Panc1 (cell line): ENCODE data around the gene USP5. TPM values are rescaled to one million over a fixed set of nuclear protein-coding genes. Genes with fewer than 3 reads are reported as not detected.

ENCODE experiments used
- ATAC-seq: fragments of 200-7000 bp; cut with Tn5 transposase; 2 replicates; pipeline ENCODE4 v1.9.1; 2020; ENCODE audit warnings: mild to moderate bottlenecking, moderate library complexity
- BruUV-seq: library from RNA; stranded (reverse); fragments of 400-500 nt; replicated peaks from 2 replicates; lab custom pipeline; 2021; lab: Mats Ljungman, UMichigan
- CTCF ChIA-PET: fragments of 300-600 bp; sonication (Branson Sonifier 250); formaldehyde crosslinking; loops from one replicate; lab custom pipeline; 2022; ENCODE audit warnings: antibody characterized with exemption; lab: Charles Lee
- POLR2A ChIA-PET: fragments of 300-600 bp; sonication (Branson Sonifier 250); formaldehyde crosslinking; loops from one replicate; lab custom pipeline; 2022; ENCODE audit warnings: antibody characterized with exemption; lab: Charles Lee
- DNase-seq: peaks from one replicate; pipeline ENCODE4 v3.0.0-alpha.2; 2010; ENCODE audit warnings: low read depth, low spot score
- H3K27ac ChIP-seq: 2 replicates; pipeline ENCODE4 v1.5.1; 2011; ENCODE audit warnings: mild to moderate bottlenecking, low read length, inconsistent platforms
- H3K27me3 ChIP-seq: fragments of 200-500 bp; sonication (Bioruptor generic); 2 replicates; pipeline ENCODE4 v1.6.0; 2014; ENCODE audit warnings: low read length, inconsistent platforms; ENCODE audit not compliant: control insufficient read depth, insufficient read depth
- H3K36me3 ChIP-seq: fragments of 200-500 bp; sonication (Bioruptor generic); 2 replicates; pipeline ENCODE4 v1.5.1; 2014; ENCODE audit warnings: inconsistent platforms, mild to moderate bottlenecking, low read length, moderate library complexity; ENCODE audit not compliant: control insufficient read depth, insufficient read depth
- H3K4me1 ChIP-seq: 2 replicates; pipeline ENCODE4 v1.5.1; 2011; ENCODE audit warnings: inconsistent platforms, mild to moderate bottlenecking, low read length, moderate library complexity; ENCODE audit not compliant: control insufficient read depth, insufficient read depth
- H3K4me3 ChIP-seq, 2 experiments: 2 replicates each; pipeline ENCODE4 v1.5.1; 2011 to 2012; ENCODE audit warnings: low read depth in 2 of 2, low read length in 2 of 2, mild to moderate bottlenecking in 2 of 2, inconsistent platforms in 1 of 2, moderate library complexity in 1 of 2
- H3K9me3 ChIP-seq: fragments of 200-500 bp; sonication (Bioruptor generic); 2 replicates; pipeline ENCODE4 v1.5.1; 2014; ENCODE audit warnings: low read depth, mild to moderate bottlenecking, inconsistent platforms, low read length, moderate library complexity; ENCODE audit not compliant: control insufficient read depth, insufficient read depth
- POLR2AphosphoS5 ChIP-seq: IDR thresholded peaks from 2 replicates; pipeline ENCODE4 v1.6.1; 2012; ENCODE audit warnings: mild to moderate bottlenecking, low read depth, low read length, moderate library complexity
- SIN3A ChIP-seq: IDR thresholded peaks from 2 replicates; pipeline ENCODE4 v1.6.1; 2012; ENCODE audit warnings: low read depth, mild to moderate bottlenecking, low read length, moderate library complexity, borderline replicate concordance; ENCODE audit not compliant: insufficient read depth
- TCF7L2 ChIP-seq: IDR thresholded peaks from 2 replicates; pipeline ENCODE4 v1.6.1; 2011; ENCODE audit warnings: mild to moderate bottlenecking, low read depth, low read length, inconsistent platforms
- in situ Hi-C: cut with HindIII; loops from 2 replicates; pipeline ENCODE4 v1.10.0; 2016; ENCODE audit warnings: low sequenced_read_pairs, low pct_unique_long_range_greater_than_20kb
- intact Hi-C: fragments of 100-400 bp; cut with micrococcal nuclease; formaldehyde crosslinking; loops from one replicate; pipeline ENCODE4 v1.10.0; 2022; ENCODE audit not compliant: unreplicated experiment
- total RNA-seq: library from RNA; stranded (reverse); gene quantifications from one replicate; pipeline ENCODE4 v1.2.1, GENCODE V29; 2021; ENCODE audit not compliant: unreplicated experiment
- TF ChIP-seq, protein P1 (sequence below): fragments of 450-650 bp; IDR thresholded peaks from 2 replicates; pipeline ENCODE4 v1.5.1; 2017; ENCODE audit warnings: mild to moderate bottlenecking
- TF ChIP-seq, protein P2 (sequence below), 2 experiments: IDR thresholded peaks; 2 replicates each; pipeline ENCODE4 v1.6.1; 2011 to 2012; ENCODE audit warnings: low read depth in 2 of 2, control low read depth in 1 of 2, low read length in 1 of 2, mild to moderate bottlenecking in 1 of 2, moderate library complexity in 1 of 2; ENCODE audit not compliant: insufficient read depth in 1 of 2

USP5 gene
- total RNA-seq, 1 experiment from 2014 or later = 104 TPM

DNA sequence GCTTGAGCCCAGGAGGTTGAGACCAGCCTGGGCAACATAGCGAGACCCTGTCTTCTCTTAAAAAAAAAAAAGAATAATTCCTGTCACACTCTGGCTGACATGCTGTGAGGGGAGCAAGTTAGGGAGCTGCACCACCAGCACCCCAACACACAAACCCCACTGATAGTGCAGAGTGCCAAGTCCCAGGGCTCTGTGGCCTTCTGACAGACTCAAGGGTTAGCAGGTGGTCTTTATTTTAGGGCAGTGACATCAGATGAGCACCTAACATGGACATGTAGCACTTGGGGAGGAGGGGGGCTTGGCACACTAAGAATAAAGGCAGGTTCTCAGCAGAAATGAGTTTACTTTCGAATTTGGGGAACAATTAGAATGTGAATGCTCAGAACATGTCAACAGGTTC lies 6.8 kb downstream of the USP5 start:
- no peak for ATAC-seq
- CTCF ChIA-PET = no interaction called here

DNA sequence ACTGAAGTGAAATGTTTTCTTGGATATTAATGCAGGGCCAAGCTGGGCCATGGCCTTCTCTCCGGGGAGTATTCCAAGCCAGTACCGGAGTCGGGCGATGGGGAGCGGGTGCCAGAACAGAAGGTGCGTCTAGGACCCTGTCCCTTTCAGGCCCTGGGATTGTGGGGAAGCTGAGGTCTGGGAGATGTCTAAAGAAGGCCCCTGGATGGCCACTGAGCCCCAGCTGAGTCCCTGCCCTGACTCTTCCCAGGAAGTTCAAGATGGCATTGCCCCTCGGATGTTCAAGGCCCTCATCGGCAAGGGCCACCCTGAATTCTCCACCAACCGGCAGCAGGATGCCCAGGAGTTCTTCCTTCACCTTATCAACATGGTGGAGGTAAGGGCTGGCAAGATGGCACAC lies 8.2 kb downstream of the USP5 start:
- BruUV-seq = no TSS peak
- Histone ChIP-seq H3K9me3 (no peaks in the 10 kb centered on the region), H3K4me3 (no peak overlapping the region), H3K27ac (no peak overlapping the region), H3K36me3 (peaks cover 4% of the 10 kb centered on the region), H3K27me3 (no peaks in the 10 kb centered on the region), H3K4me1 (no peaks in the 10 kb centered on the region)
- ATAC-seq (no peak), DNase-seq (no peak)
- intact Hi-C loops = no loop called here
- in situ Hi-C loops = no loop called here
- ChIA-PET POLR2A (no interaction called here), CTCF (interaction anchor here (0.6 kb wide), 1 partner anchor 58 kb away, joined by 3 read pairs; no protein-coding TSS in a partner anchor)
- TF ChIP-seq TCF7L2 = no peak
- TF ChIP-seq, protein P1, sequence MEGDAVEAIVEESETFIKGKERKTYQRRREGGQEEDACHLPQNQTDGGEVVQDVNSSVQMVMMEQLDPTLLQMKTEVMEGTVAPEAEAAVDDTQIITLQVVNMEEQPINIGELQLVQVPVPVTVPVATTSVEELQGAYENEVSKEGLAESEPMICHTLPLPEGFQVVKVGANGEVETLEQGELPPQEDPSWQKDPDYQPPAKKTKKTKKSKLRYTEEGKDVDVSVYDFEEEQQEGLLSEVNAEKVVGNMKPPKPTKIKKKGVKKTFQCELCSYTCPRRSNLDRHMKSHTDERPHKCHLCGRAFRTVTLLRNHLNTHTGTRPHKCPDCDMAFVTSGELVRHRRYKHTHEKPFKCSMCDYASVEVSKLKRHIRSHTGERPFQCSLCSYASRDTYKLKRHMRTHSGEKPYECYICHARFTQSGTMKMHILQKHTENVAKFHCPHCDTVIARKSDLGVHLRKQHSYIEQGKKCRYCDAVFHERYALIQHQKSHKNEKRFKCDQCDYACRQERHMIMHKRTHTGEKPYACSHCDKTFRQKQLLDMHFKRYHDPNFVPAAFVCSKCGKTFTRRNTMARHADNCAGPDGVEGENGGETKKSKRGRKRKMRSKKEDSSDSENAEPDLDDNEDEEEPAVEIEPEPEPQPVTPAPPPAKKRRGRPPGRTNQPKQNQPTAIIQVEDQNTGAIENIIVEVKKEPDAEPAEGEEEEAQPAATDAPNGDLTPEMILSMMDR = no peak
- TF ChIP-seq POLR2AphosphoS5 = no peak
- TF ChIP-seq, protein P2, sequence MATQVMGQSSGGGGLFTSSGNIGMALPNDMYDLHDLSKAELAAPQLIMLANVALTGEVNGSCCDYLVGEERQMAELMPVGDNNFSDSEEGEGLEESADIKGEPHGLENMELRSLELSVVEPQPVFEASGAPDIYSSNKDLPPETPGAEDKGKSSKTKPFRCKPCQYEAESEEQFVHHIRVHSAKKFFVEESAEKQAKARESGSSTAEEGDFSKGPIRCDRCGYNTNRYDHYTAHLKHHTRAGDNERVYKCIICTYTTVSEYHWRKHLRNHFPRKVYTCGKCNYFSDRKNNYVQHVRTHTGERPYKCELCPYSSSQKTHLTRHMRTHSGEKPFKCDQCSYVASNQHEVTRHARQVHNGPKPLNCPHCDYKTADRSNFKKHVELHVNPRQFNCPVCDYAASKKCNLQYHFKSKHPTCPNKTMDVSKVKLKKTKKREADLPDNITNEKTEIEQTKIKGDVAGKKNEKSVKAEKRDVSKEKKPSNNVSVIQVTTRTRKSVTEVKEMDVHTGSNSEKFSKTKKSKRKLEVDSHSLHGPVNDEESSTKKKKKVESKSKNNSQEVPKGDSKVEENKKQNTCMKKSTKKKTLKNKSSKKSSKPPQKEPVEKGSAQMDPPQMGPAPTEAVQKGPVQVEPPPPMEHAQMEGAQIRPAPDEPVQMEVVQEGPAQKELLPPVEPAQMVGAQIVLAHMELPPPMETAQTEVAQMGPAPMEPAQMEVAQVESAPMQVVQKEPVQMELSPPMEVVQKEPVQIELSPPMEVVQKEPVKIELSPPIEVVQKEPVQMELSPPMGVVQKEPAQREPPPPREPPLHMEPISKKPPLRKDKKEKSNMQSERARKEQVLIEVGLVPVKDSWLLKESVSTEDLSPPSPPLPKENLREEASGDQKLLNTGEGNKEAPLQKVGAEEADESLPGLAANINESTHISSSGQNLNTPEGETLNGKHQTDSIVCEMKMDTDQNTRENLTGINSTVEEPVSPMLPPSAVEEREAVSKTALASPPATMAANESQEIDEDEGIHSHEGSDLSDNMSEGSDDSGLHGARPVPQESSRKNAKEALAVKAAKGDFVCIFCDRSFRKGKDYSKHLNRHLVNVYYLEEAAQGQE (IDR thresholded peaks at IDR 0.05; ENCODE audit: insufficient read depth in 1 of 2, low read depth in 2 of 2, low read length in 1 of 2) = no peak
- no peak for TF ChIP-seq SIN3A

More for the DNA sequence above, 6.8 kb downstream of the USP5 start:
- in situ Hi-C loops (no loop called here), intact Hi-C loops (no loop called here)
- POLR2A ChIA-PET = no interaction called here
- Histone ChIP-seq H3K27me3 (no peaks in the 10 kb centered on the region), H3K4me1 (no peaks in the 10 kb centered on the region; the same call in 1 of the 2 replicates), H3K9me3 (no peaks in the 10 kb centered on the region), H3K27ac (no peak overlapping the region), H3K4me3 (no peak overlapping the region), H3K36me3 (peaks cover 4% of the 10 kb centered on the region)
- no peak for DNase-seq
- no TSS peak for BruUV-seq
- TF ChIP-seq, protein P1 = no peak
- TF ChIP-seq, protein P2 (IDR thresholded peaks at IDR 0.05; ENCODE audit: insufficient read depth in 1 of 2, low read depth in 2 of 2, low read length in 1 of 2) = no peak
- TF ChIP-seq TCF7L2 (no peak), SIN3A (no peak), POLR2AphosphoS5 (no peak)
